HepG2 (cell line): ENCODE data around the gene MTSS2. TPM values are rescaled to one million over a fixed set of nuclear protein-coding genes. Genes with fewer than 3 reads are reported as not detected.
A peak's percentile ranks its signal among the peaks of the same experiment; 100 is the strongest.

ENCODE experiments used
- ATAC-seq: fragments of 200-7000 bp; cut with Tn5 transposase; 3 replicates; pipeline ENCODE4 v1.9.1; 2020; ENCODE audit warnings: mild to moderate bottlenecking, moderate library complexity
- BruUV-seq: library from RNA; stranded (reverse); fragments of 400-500 nt; replicated peaks from 2 replicates; lab custom pipeline; 2021; lab: Mats Ljungman, UMichigan
- CTCF ChIA-PET: fragments of 300-600 bp; formaldehyde crosslinking; extraction: SDS; loops from one replicate; lab custom pipeline; 2021; ENCODE audit warnings: low total read pairs, inconsistent platforms, low intra/inter-chr PET ratio; lab: Yijun Ruan, JAX
- POLR2A ChIA-PET: fragments of 350-600 bp; sonication (Branson Sonifier 250); formaldehyde crosslinking; loops from one replicate; lab custom pipeline; 2020; ENCODE audit warnings: antibody characterized with exemption, inconsistent platforms; lab: Yijun Ruan, JAX
- DNase-seq: peaks from one replicate; pipeline ENCODE4 v3.0.0-alpha.2; 2015; ENCODE audit warnings: low spot score
- FAIRE-seq: peaks from 3 replicates; lab custom pipeline; 2011; peaks lifted over from hg19 to GRCh38; lab: Jason Lieb, UNC
- H2AFZ ChIP-seq: one replicate; pipeline ENCODE4 v1.6.1; 2011; ENCODE audit warnings: low read length, inconsistent platforms
- H3K27ac ChIP-seq: fragments of 300-600 bp; 3 replicates; pipeline ENCODE4 v1.8.0; 2011; ENCODE audit warnings: mixed run types, mild to moderate bottlenecking, mixed read lengths, low read length, inconsistent platforms; ENCODE audit not compliant: insufficient read depth; ENCODE audit errors: extremely low read length
- H3K27me3 ChIP-seq, 2 experiments: fragments of 200-600 bp in 1 of 2; 2 replicates in 1 of 2; 3 replicates in 1 of 2; pipeline versions ENCODE4 v1.6.0 to v1.8.0; 2011; ENCODE audit warnings: low read length in 2 of 2, mild to moderate bottlenecking in 2 of 2, moderate library complexity in 2 of 2, inconsistent platforms in 1 of 2; ENCODE audit not compliant: insufficient read depth in 2 of 2, control insufficient read depth in 1 of 2
- H3K36me3 ChIP-seq, 2 experiments: fragments of 200-600 bp in 1 of 2; replicated peaks in 1 of 2; 2 replicates in 1 of 2; 3 replicates in 1 of 2; pipeline versions ENCODE4 v1.5.1 to v1.8.0; 2011; ENCODE audit warnings: low read length in 2 of 2, inconsistent platforms in 1 of 2; ENCODE audit not compliant: insufficient read depth in 2 of 2, control insufficient read depth in 1 of 2
- H3K4me1 ChIP-seq: 2 replicates; pipeline ENCODE4 v1.5.1; 2012; ENCODE audit warnings: low read length, inconsistent platforms; ENCODE audit not compliant: insufficient read depth
- H3K4me2 ChIP-seq: 2 replicates; pipeline ENCODE4 v1.6.0; 2011; ENCODE audit warnings: low read depth, low read length, inconsistent platforms
- H3K4me3 ChIP-seq, 3 experiments: fragments of 200-600 bp in 1 of 3; sonication (generic), shearing (Covaris generic) in 1 of 3; replicated peaks in 1 of 3; 2 replicates each; pipeline ENCODE4 v1.5.1; 2011 to 2016; ENCODE audit warnings: low read length in 3 of 3, inconsistent platforms in 2 of 3, low read depth in 2 of 3, mild to moderate bottlenecking in 2 of 3, control low read depth in 1 of 3, mixed read lengths in 1 of 3; ENCODE audit not compliant: insufficient read depth in 1 of 3
- H3K79me2 ChIP-seq: one replicate; pipeline ENCODE4 v1.6.1; 2011; ENCODE audit warnings: low read length, inconsistent platforms; ENCODE audit not compliant: insufficient read depth
- H3K9ac ChIP-seq: 2 replicates; pipeline ENCODE4 v1.6.0; 2011; ENCODE audit warnings: mild to moderate bottlenecking, low read depth, low read length, inconsistent platforms; ENCODE audit not compliant: insufficient read depth
- H3K9me3 ChIP-seq: 2 replicates; pipeline ENCODE4 v1.5.1; 2012; ENCODE audit warnings: mild to moderate bottlenecking, low read length
- H4K20me1 ChIP-seq: 2 replicates; pipeline ENCODE4 v1.6.0; 2011; ENCODE audit warnings: inconsistent platforms, mild to moderate bottlenecking, low read length, moderate library complexity; ENCODE audit not compliant: insufficient read depth
- EED ChIP-seq: sonication (generic); formaldehyde crosslinking; IDR thresholded peaks from 2 replicates; pipeline ENCODE4 v1.5.0; 2020; ENCODE audit warnings: mild to moderate bottlenecking, missing genetic modification reagents
- KAT8 ChIP-seq: IDR thresholded peaks from 2 replicates; pipeline ENCODE4 v1.6.1; 2016; ENCODE audit warnings: missing genetic modification reagents, missing compliant biosample characterization
- ZNF501 ChIP-seq: sonication (generic); formaldehyde crosslinking; IDR thresholded peaks from 2 replicates; pipeline ENCODE4 v1.5.1; 2020; ENCODE audit warnings: mild to moderate bottlenecking, moderate library complexity, missing genetic modification reagents
- WGBS: methylation state at CpG from one replicate; pipeline ENCODE4 v1.1.6; 2017; ENCODE audit warnings: low lambda C conversion rate; 5-methylcytosine and 5-hydroxymethylcytosine counted together
- in situ Hi-C: cut with HindIII; loops from 2 replicates; pipeline ENCODE4 v1.10.0; 2017; ENCODE audit warnings: low pct_unique_long_range_greater_than_20kb; ENCODE audit not compliant: extremely low pct_ligation_motif_present
- intact Hi-C: fragments of 100-400 bp; cut with micrococcal nuclease; formaldehyde crosslinking; loops from one replicate; pipeline ENCODE4 v1.10.0; 2022; ENCODE audit not compliant: unreplicated experiment
- polyA plus RNA-seq, 8 experiments: library from polyadenylated mRNA; depleted of rRNA in 3 of 8; stranded (reverse) in 7 of 8; unstranded in 1 of 8; fragments of >200 nt; fragmentation: Illumina TruSeq in 4 of 8; extraction: Trizol in 4 of 8; gene quantifications; 2 replicates each; pipeline versions ENCODE4 v1.2.1 to v1.2.3, GENCODE V29; 2011 to 2016; ENCODE audit warnings: low read depth in 4 of 8, missing spikeins in 1 of 8, mixed read lengths in 1 of 8; ENCODE audit not compliant: insufficient read depth in 1 of 8
- total RNA-seq, 5 experiments: library from RNA; depleted of rRNA; stranded (reverse); fragments of >200 nt; fragmentation: Illumina TruSeq; extraction: Trizol; gene quantifications; 2 replicates each; pipeline ENCODE4 v1.2.3, GENCODE V29; 2016; ENCODE audit warnings: low read depth in 1 of 5
- TF ChIP-seq, protein P1 (sequence below): sonication (generic); formaldehyde crosslinking; IDR thresholded peaks from 2 replicates; pipeline ENCODE4 v1.4.0; 2020; ENCODE audit warnings: missing genetic modification reagents, borderline replicate concordance
- TF ChIP-seq, protein P2 (sequence below): sonication (generic); formaldehyde crosslinking; IDR thresholded peaks from 2 replicates; pipeline ENCODE4 v1.8.1; 2023; ENCODE audit warnings: mild to moderate bottlenecking, inconsistent platforms, moderate library complexity, missing genetic modification reagents, borderline replicate concordance

The MTSS2 gene
- total and polyA plus RNA-seq, 2 of the 13 experiments (the other 11 are each of a cell fraction or from before 2014, with no cell fraction given): 132 to 242 TPM

DNA sequence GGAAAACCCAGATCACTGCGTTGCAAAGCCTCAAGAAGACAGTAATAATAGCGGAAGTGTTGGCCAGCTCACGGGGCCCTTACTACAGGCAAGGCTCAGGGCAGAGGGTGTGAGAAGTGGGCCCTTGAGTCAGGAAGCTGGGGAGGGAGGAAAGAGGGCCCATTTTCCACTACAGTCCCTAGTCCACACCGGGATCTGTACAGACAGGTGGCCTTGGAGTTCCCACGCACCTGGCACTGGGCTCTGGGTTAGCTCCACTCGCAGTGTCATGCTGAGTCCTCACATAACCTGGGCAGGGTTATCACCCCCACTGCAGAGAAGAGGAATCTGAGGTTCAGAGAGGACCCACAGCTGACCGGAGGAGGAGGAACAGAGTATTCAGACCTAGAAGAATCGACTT, 16.8 kb upstream of the MTSS2 start:
- TF ChIP-seq, protein P1, sequence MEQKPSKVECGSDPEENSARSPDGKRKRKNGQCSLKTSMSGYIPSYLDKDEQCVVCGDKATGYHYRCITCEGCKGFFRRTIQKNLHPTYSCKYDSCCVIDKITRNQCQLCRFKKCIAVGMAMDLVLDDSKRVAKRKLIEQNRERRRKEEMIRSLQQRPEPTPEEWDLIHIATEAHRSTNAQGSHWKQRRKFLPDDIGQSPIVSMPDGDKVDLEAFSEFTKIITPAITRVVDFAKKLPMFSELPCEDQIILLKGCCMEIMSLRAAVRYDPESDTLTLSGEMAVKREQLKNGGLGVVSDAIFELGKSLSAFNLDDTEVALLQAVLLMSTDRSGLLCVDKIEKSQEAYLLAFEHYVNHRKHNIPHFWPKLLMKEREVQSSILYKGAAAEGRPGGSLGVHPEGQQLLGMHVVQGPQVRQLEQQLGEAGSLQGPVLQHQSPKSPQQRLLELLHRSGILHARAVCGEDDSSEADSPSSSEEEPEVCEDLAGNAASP: peak; percentile 14; the same call in 1 of the 2 replicates
- TF ChIP-seq EED (CRISPR knock-in tag): 0 out of 2 replicates have a peak, but pooled peaks have one; percentile 37
- no peak; the same call in 1 of the 2 replicates for TF ChIP-seq ZNF501 (CRISPR knock-in tag)
- TF ChIP-seq KAT8: no peak
- TF ChIP-seq, protein P2, sequence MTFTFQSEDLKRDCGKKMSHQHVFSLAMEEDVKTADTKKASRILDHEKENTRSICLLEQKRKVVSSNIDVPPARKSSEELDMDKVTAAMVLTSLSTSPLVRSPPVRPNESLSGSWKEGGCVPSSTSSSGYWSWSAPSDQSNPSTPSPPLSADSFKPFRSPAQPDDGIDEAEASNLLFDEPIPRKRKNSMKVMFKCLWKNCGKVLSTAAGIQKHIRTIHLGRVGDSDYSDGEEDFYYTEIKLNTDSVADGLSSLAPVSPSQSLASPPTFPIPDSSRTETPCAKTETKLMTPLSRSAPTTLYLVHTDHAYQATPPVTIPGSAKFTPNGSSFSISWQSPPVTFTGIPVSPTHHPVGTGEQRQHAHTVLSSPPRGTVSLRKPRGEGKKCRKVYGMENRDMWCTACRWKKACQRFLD (CRISPR knock-in tag): 0 out of 2 replicates have a peak, but pooled peaks have one; percentile 17
- ATAC-seq (no peak), FAIRE-seq (no peak), DNase-seq (no peak)
- H3K9me3 ChIP-seq: no peaks in the 10 kb centered on the region
- no peak overlapping the region for H3K27ac ChIP-seq
- POLR2A ChIA-PET: interaction anchor here (1.1 to 7.0 kb wide), 10 partner anchors 9 to 68 kb away, joined by 3 to 134 read pairs (median 8); partner anchors contain the start of gene MTSS2
- H3K9ac ChIP-seq: peak overlapping the region; percentile 52; the same call in 1 of the 2 replicates
- intact Hi-C loops (loop anchor here (1.0 to 2.0 kb wide), 4 partner anchors 16 to 69 kb away; partner anchors contain the start of gene MTSS2), in situ Hi-C loops (no loop called here)
- H3K4me3 ChIP-seq: no peak overlapping the region
- no peaks in the 10 kb centered on the region for H3K27me3 ChIP-seq
- 81% methylated on average over 8 of the region's 8 CpGs for WGBS
- peaks cover 5 to 8% of the 10 kb centered on the region in 2 experiments; a peak in 2 of 5 replicates for H3K36me3 ChIP-seq
- H2AFZ ChIP-seq: no peak overlapping the region
- no TSS peak for BruUV-seq
- CTCF ChIA-PET: interaction anchor here (1.6 to 2.9 kb wide), 2 partner anchors 36 to 68 kb away, joined by 16 to 27 read pairs; no protein-coding TSS in a partner anchor
- H3K79me2 ChIP-seq: no peaks in the 10 kb centered on the region
- no peaks in the 10 kb centered on the region for H4K20me1 ChIP-seq
- H3K4me1 ChIP-seq: peaks cover 52% of the 10 kb centered on the region
- H3K4me2 ChIP-seq: no peak overlapping the region
